GM23338 (cell line): ENCODE data around the gene DMD. TPM values are rescaled to one million over a fixed set of nuclear protein-coding genes. Genes with fewer than 3 reads are reported as not detected.

ENCODE experiments used
- ATAC-seq: fragments of 200-7000 bp; cut with Tn5 transposase; 3 replicates; pipeline ENCODE4 v1.9.1; 2020
- DNase-seq: peaks from one replicate; pipeline ENCODE4 v3.0.0-alpha.2; 2015; ENCODE audit warnings: low spot score
- H2AFZ ChIP-seq: fragments of 200-600 bp; sonication (generic); 2 replicates; pipeline ENCODE4 v1.8.0; 2016; ENCODE audit warnings: antibody characterized with exemption, mild to moderate bottlenecking, moderate library complexity
- H3F3A ChIP-seq: fragments of 200-600 bp; sonication (generic); replicated peaks from 2 replicates; pipeline ENCODE4 v1.8.0; 2017; ENCODE audit warnings: antibody characterized with exemption, mixed run types, low read depth
- H3K27ac ChIP-seq: fragments of 200-600 bp; sonication (generic); 2 replicates; pipeline ENCODE4 v1.6.1; 2016; ENCODE audit warnings: low read depth
- H3K27me3 ChIP-seq: fragments of 200-600 bp; sonication (generic); 2 replicates; pipeline ENCODE4 v1.8.0; 2016; ENCODE audit warnings: mild to moderate bottlenecking, mixed run types, moderate library complexity; ENCODE audit not compliant: insufficient read depth
- H3K36me3 ChIP-seq: fragments of 200-600 bp; sonication (generic); 2 replicates; pipeline ENCODE4 v1.8.0; 2016; ENCODE audit warnings: mild to moderate bottlenecking; ENCODE audit not compliant: insufficient read depth
- H3K4me1 ChIP-seq: fragments of 200-600 bp; sonication (generic); 2 replicates; pipeline ENCODE4 v1.8.0; 2016; ENCODE audit warnings: mild to moderate bottlenecking, moderate library complexity; ENCODE audit not compliant: insufficient read depth
- H3K4me2 ChIP-seq: fragments of 200-600 bp; sonication (generic); 2 replicates; pipeline ENCODE4 v1.7.1; 2017; ENCODE audit warnings: mixed run types
- H3K4me3 ChIP-seq: fragments of 200-600 bp; sonication (generic); 2 replicates; pipeline ENCODE4 v1.6.1; 2016; ENCODE audit warnings: mixed run types
- H3K79me2 ChIP-seq: fragments of 200-600 bp; sonication (generic); replicated peaks from 2 replicates; pipeline ENCODE4 v1.8.0; 2017; ENCODE audit warnings: mild to moderate bottlenecking; ENCODE audit not compliant: insufficient read depth
- H3K9me2 ChIP-seq: fragments of 200-600 bp; sonication (generic); 2 replicates; pipeline ENCODE4 v1.8.0; 2017; ENCODE audit not compliant: insufficient read depth
- H4K20me1 ChIP-seq: fragments of 200-600 bp; sonication (generic); replicated peaks from 2 replicates; pipeline ENCODE4 v1.8.0; 2017; ENCODE audit warnings: mild to moderate bottlenecking; ENCODE audit not compliant: insufficient read depth
- H3K27ac Mint-ChIP-seq: 2 replicates; pipeline ENCODE4 v1.8.0; 2020; ENCODE audit warnings: inconsistent platforms, mild to moderate bottlenecking, moderate library complexity, mixed read lengths
- H3K27me3 Mint-ChIP-seq: 3 replicates; pipeline ENCODE4 v1.8.0; 2022; ENCODE audit warnings: low read depth, mild to moderate bottlenecking, moderate library complexity, mixed read lengths, inconsistent platforms; ENCODE audit not compliant: insufficient read depth, poor library complexity
- H3K36me3 Mint-ChIP-seq: 3 replicates; pipeline ENCODE4 v1.8.0; 2021; ENCODE audit warnings: low read depth, mild to moderate bottlenecking, inconsistent platforms, moderate library complexity, mixed read lengths
- H3K4me1 Mint-ChIP-seq: 3 replicates; pipeline ENCODE4 v1.8.0; 2020; ENCODE audit warnings: mild to moderate bottlenecking, inconsistent platforms, mixed read lengths
- H3K4me3 Mint-ChIP-seq: 3 replicates; pipeline ENCODE4 v1.8.0; 2021; ENCODE audit warnings: moderate library complexity, mild to moderate bottlenecking, inconsistent platforms, mixed read lengths
- H3K9me3 Mint-ChIP-seq: 3 replicates; pipeline ENCODE4 v1.8.0; 2020; ENCODE audit warnings: moderate library complexity, mild to moderate bottlenecking, inconsistent platforms, mixed read lengths
- CREB1 ChIP-seq: fragments of 250-450 bp; sonication (Bioruptor Pico); IDR thresholded peaks from 2 replicates; pipeline ENCODE4 v1.5.0; 2020; ENCODE audit warnings: low read depth, mild to moderate bottlenecking, moderate library complexity
- EZH2 ChIP-seq: fragments of 200-600 bp; sonication (generic); IDR thresholded peaks from one replicate; pipeline ENCODE4 v1.8.0; 2017; ENCODE audit warnings: antibody characterized with exemption, mild to moderate bottlenecking, low read depth; ENCODE audit not compliant: unreplicated experiment
- EZH2phosphoT487 ChIP-seq: fragments of 200-600 bp; sonication (generic); IDR thresholded peaks from one replicate; pipeline ENCODE4 v1.8.1; 2018; ENCODE audit warnings: antibody characterized with exemption; ENCODE audit not compliant: unreplicated experiment
- JUNB ChIP-seq: IDR thresholded peaks from one replicate; pipeline ENCODE4 v1.6.1; 2016; ENCODE audit warnings: antibody characterized with exemption; ENCODE audit not compliant: unreplicated experiment
- NANOG ChIP-seq: IDR thresholded peaks from 2 replicates; pipeline ENCODE4 v1.6.1; 2016; ENCODE audit warnings: antibody characterized with exemption, borderline replicate concordance
- POLR2AphosphoS5 ChIP-seq: IDR thresholded peaks from 2 replicates; pipeline ENCODE4 v1.6.1; 2016; ENCODE audit warnings: antibody characterized with exemption, low read depth
- STAT1 ChIP-seq: IDR thresholded peaks from one replicate; pipeline ENCODE4 v1.6.1; 2016; ENCODE audit warnings: antibody characterized with exemption; ENCODE audit not compliant: unreplicated experiment
- ZNF114 ChIP-seq: fragments of 250-450 bp; sonication (Bioruptor Pico); IDR thresholded peaks from 2 replicates; pipeline ENCODE4 v1.5.0; 2020; ENCODE audit warnings: mild to moderate bottlenecking, moderate library complexity
- ZNF331 ChIP-seq: fragments of 250-450 bp; sonication (Bioruptor Pico); IDR thresholded peaks from 2 replicates; pipeline ENCODE4 v1.5.0; 2020; ENCODE audit warnings: low read depth, mild to moderate bottlenecking, moderate library complexity
- polyA plus RNA-seq: library from polyadenylated mRNA; unstranded; fragments of >200 nt; fragmentation: Nextera tagmentation; extraction: Ambion mirVana; gene quantifications from 2 replicates; pipeline ENCODE4 v1.2.1, GENCODE V29; 2016
- total RNA-seq: library from RNA; depleted of rRNA; stranded (reverse); fragments of >200 nt; shearing (Covaris generic); gene quantifications from 2 replicates; pipeline ENCODE4 v1.2.3, GENCODE V29; 2014
- TF ChIP-seq, protein P1 (sequence below), 2 experiments: fragments of 200-600 bp in 1 of 2; sonication (generic) in 1 of 2; conservative IDR thresholded peaks; 2 replicates each; pipeline versions ENCODE4 v1.5.1 to v1.6.1; 2016 to 2017; ENCODE audit warnings: antibody characterized with exemption in 2 of 2, low read depth in 2 of 2, mild to moderate bottlenecking in 2 of 2, moderate library complexity in 1 of 2
- TF ChIP-seq, protein P2 (sequence below): fragments of 250-450 bp; sonication (Bioruptor Pico); IDR thresholded peaks from 2 replicates; pipeline ENCODE4 v1.5.0; 2020; ENCODE audit warnings: mild to moderate bottlenecking, moderate library complexity
- TF ChIP-seq, protein P3 (sequence below): IDR thresholded peaks from one replicate; pipeline ENCODE4 v1.6.1; 2018; ENCODE audit warnings: antibody characterized with exemption; ENCODE audit not compliant: unreplicated experiment
- TF ChIP-seq, protein P4 (sequence below): IDR thresholded peaks from 2 replicates; pipeline ENCODE4 v1.6.1; 2016; ENCODE audit warnings: antibody characterized with exemption

DMD gene
- total and polyA plus RNA-seq, 2 experiments from 2014 or later, result 4.5 to 7.6 TPM

DNA sequence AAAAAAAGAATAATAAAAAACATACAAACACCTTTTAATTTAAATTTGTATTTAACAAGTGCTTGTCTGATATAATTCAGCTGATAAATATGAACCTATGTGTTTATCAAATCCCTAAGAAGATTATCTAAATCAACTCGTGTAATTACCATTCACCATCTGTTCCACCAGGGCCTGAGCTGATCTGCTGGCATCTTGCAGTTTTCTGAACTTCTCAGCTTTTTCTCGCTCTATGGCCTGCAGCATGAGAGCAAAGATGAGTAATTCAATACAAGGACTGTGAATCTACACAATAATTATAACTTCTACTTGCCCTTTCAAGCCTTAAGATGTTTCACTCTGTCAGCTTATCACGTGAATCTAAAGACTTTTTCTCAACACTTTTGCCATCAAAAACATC, 709.7 kb downstream of the DMD start:
- no peaks in the 10 kb centered on the region for H3K4me1 ChIP-seq
- no peak for DNase-seq
- no peak for TF ChIP-seq JUNB
- TF ChIP-seq, protein P1, sequence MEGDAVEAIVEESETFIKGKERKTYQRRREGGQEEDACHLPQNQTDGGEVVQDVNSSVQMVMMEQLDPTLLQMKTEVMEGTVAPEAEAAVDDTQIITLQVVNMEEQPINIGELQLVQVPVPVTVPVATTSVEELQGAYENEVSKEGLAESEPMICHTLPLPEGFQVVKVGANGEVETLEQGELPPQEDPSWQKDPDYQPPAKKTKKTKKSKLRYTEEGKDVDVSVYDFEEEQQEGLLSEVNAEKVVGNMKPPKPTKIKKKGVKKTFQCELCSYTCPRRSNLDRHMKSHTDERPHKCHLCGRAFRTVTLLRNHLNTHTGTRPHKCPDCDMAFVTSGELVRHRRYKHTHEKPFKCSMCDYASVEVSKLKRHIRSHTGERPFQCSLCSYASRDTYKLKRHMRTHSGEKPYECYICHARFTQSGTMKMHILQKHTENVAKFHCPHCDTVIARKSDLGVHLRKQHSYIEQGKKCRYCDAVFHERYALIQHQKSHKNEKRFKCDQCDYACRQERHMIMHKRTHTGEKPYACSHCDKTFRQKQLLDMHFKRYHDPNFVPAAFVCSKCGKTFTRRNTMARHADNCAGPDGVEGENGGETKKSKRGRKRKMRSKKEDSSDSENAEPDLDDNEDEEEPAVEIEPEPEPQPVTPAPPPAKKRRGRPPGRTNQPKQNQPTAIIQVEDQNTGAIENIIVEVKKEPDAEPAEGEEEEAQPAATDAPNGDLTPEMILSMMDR (conservative IDR thresholded peaks at IDR 0.05; ENCODE audit: low read depth in 2 of 2), result no peak
- TF ChIP-seq, protein P2, sequence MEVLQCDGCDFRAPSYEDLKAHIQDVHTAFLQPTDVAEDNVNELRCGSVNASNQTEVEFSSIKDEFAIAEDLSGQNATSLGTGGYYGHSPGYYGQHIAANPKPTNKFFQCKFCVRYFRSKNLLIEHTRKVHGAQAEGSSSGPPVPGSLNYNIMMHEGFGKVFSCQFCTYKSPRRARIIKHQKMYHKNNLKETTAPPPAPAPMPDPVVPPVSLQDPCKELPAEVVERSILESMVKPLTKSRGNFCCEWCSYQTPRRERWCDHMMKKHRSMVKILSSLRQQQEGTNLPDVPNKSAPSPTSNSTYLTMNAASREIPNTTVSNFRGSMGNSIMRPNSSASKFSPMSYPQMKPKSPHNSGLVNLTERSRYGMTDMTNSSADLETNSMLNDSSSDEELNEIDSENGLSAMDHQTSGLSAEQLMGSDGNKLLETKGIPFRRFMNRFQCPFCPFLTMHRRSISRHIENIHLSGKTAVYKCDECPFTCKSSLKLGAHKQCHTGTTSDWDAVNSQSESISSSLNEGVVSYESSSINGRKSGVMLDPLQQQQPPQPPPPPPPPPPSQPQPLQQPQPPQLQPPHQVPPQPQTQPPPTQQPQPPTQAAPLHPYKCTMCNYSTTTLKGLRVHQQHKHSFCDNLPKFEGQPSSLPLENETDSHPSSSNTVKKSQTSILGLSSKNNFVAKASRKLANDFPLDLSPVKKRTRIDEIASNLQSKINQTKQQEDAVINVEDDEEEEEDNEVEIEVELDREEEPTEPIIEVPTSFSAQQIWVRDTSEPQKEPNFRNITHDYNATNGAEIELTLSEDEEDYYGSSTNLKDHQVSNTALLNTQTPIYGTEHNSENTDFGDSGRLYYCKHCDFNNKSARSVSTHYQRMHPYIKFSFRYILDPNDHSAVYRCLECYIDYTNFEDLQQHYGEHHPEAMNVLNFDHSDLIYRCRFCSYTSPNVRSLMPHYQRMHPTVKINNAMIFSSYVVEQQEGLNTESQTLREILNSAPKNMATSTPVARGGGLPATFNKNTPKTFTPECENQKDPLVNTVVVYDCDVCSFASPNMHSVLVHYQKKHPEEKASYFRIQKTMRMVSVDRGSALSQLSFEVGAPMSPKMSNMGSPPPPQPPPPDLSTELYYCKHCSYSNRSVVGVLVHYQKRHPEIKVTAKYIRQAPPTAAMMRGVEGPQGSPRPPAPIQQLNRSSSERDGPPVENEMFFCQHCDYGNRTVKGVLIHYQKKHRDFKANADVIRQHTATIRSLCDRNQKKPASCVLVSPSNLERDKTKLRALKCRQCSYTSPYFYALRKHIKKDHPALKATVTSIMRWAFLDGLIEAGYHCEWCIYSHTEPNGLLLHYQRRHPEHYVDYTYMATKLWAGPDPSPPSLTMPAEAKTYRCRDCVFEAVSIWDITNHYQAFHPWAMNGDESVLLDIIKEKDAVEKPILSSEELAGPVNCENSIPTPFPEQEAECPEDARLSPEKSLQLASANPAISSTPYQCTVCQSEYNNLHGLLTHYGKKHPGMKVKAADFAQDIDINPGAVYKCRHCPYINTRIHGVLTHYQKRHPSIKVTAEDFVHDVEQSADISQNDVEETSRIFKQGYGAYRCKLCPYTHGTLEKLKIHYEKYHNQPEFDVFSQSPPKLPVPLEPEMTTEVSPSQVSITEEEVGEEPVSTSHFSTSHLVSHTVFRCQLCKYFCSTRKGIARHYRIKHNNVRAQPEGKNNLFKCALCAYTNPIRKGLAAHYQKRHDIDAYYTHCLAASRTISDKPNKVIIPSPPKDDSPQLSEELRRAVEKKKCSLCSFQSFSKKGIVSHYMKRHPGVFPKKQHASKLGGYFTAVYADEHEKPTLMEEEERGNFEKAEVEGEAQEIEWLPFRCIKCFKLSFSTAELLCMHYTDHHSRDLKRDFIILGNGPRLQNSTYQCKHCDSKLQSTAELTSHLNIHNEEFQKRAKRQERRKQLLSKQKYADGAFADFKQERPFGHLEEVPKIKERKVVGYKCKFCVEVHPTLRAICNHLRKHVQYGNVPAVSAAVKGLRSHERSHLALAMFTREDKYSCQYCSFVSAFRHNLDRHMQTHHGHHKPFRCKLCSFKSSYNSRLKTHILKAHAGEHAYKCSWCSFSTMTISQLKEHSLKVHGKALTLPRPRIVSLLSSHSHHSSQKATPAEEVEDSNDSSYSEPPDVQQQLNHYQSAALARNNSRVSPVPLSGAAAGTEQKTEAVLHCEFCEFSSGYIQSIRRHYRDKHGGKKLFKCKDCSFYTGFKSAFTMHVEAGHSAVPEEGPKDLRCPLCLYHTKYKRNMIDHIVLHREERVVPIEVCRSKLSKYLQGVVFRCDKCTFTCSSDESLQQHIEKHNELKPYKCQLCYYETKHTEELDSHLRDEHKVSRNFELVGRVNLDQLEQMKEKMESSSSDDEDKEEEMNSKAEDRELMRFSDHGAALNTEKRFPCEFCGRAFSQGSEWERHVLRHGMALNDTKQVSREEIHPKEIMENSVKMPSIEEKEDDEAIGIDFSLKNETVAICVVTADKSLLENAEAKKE (CRISPR knock-in tag), result no peak
- TF ChIP-seq STAT1, result no peak
- TF ChIP-seq POLR2AphosphoS5, result no peak
- no peak for TF ChIP-seq ZNF331 (CRISPR knock-in tag)
- no peak for TF ChIP-seq EZH2phosphoT487
- no peak for TF ChIP-seq NANOG
- no peak for TF ChIP-seq ZNF114 (CRISPR knock-in tag)
- TF ChIP-seq CREB1 (CRISPR knock-in tag), result no peak
- TF ChIP-seq, protein P3, sequence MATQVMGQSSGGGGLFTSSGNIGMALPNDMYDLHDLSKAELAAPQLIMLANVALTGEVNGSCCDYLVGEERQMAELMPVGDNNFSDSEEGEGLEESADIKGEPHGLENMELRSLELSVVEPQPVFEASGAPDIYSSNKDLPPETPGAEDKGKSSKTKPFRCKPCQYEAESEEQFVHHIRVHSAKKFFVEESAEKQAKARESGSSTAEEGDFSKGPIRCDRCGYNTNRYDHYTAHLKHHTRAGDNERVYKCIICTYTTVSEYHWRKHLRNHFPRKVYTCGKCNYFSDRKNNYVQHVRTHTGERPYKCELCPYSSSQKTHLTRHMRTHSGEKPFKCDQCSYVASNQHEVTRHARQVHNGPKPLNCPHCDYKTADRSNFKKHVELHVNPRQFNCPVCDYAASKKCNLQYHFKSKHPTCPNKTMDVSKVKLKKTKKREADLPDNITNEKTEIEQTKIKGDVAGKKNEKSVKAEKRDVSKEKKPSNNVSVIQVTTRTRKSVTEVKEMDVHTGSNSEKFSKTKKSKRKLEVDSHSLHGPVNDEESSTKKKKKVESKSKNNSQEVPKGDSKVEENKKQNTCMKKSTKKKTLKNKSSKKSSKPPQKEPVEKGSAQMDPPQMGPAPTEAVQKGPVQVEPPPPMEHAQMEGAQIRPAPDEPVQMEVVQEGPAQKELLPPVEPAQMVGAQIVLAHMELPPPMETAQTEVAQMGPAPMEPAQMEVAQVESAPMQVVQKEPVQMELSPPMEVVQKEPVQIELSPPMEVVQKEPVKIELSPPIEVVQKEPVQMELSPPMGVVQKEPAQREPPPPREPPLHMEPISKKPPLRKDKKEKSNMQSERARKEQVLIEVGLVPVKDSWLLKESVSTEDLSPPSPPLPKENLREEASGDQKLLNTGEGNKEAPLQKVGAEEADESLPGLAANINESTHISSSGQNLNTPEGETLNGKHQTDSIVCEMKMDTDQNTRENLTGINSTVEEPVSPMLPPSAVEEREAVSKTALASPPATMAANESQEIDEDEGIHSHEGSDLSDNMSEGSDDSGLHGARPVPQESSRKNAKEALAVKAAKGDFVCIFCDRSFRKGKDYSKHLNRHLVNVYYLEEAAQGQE, result no peak
- TF ChIP-seq, protein P4, sequence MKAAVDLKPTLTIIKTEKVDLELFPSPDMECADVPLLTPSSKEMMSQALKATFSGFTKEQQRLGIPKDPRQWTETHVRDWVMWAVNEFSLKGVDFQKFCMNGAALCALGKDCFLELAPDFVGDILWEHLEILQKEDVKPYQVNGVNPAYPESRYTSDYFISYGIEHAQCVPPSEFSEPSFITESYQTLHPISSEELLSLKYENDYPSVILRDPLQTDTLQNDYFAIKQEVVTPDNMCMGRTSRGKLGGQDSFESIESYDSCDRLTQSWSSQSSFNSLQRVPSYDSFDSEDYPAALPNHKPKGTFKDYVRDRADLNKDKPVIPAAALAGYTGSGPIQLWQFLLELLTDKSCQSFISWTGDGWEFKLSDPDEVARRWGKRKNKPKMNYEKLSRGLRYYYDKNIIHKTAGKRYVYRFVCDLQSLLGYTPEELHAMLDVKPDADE, result no peak
- TF ChIP-seq EZH2, result no peak
- H3K4me2 ChIP-seq, result no peak overlapping the region
- Mint-ChIP-seq H3K27me3 (no peaks in the 10 kb centered on the region), H3K4me1 (no peaks in the 10 kb centered on the region), H3K36me3 (no peaks in the 10 kb centered on the region), H3K4me3 (no peak overlapping the region), H3K9me3 (no peaks in the 10 kb centered on the region), H3K27ac (no peak overlapping the region)
- H4K20me1 ChIP-seq, result no peaks in the 10 kb centered on the region
- H3K27me3 ChIP-seq, result no peaks in the 10 kb centered on the region
- ATAC-seq, result no peak
- H3K4me3 ChIP-seq, result no peak overlapping the region
- H3K27ac ChIP-seq, result no peak overlapping the region
- no peak overlapping the region for H2AFZ ChIP-seq
- H3F3A ChIP-seq, result no peaks in the 10 kb centered on the region
- H3K9me2 ChIP-seq, result no peaks in the 10 kb centered on the region
- no peaks in the 10 kb centered on the region for H3K36me3 ChIP-seq
- H3K79me2 ChIP-seq, result no peaks in the 10 kb centered on the region
